ENCODE results near the gene LUC7L2. TPM values are rescaled to one million over a fixed set of nuclear protein-coding genes. Genes with fewer than 3 reads are reported as not detected.

Gene LUC7L2
- total and polyA plus RNA-seq, 11 donors, result 29.4 to 55.4 (median 46.2) TPM

DNA sequence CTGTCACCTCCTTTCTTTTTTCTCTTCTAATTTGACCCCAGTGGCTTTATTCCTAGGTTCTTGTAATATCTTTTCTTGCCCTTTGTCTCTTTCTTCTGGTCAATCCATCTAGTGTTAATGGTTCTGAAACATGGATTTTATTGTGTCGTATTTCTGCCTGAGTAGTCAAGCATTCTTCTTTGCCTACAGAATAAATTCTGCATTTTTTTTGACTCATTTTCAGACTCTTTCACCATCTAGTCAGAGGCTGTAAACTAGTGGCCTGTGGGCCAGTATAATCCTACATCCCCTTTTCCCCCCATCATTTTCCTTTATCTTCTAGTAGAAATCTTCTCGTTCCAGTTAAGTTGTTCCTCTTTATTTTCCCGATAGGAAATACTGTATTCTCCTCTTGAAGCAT is 29.4 kb downstream of the LUC7L2 start:
- Histone ChIP-seq H3K4me1 (peaks cover 0 to 7% (median under 1%) of the 10 kb centered on the region in 12 donors), H3K9me3 (no peaks in the 10 kb centered on the region), H3K4me3 (no peak overlapping the region), H3K27ac (no peak overlapping the region), H3K27me3 (no peaks in the 10 kb centered on the region), H3K36me3 (peaks cover 0 to 100% (median 76%) of the 10 kb centered on the region in 9 donors)
- no peak for DNase-seq
- WGBS, 4 donors, result 87 to 93% (median 90%) methylated on average over 3 of the region's 3 CpGs
- no peak for TF ChIP-seq POLR2A (IDR thresholded peaks at IDR 0.05)
- TF ChIP-seq, protein P1, sequence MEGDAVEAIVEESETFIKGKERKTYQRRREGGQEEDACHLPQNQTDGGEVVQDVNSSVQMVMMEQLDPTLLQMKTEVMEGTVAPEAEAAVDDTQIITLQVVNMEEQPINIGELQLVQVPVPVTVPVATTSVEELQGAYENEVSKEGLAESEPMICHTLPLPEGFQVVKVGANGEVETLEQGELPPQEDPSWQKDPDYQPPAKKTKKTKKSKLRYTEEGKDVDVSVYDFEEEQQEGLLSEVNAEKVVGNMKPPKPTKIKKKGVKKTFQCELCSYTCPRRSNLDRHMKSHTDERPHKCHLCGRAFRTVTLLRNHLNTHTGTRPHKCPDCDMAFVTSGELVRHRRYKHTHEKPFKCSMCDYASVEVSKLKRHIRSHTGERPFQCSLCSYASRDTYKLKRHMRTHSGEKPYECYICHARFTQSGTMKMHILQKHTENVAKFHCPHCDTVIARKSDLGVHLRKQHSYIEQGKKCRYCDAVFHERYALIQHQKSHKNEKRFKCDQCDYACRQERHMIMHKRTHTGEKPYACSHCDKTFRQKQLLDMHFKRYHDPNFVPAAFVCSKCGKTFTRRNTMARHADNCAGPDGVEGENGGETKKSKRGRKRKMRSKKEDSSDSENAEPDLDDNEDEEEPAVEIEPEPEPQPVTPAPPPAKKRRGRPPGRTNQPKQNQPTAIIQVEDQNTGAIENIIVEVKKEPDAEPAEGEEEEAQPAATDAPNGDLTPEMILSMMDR (IDR thresholded peaks at IDR 0.05), result no peak
- no peak for ATAC-seq
- intact Hi-C loops (cut with DNase I), result no loop called here

DNA sequence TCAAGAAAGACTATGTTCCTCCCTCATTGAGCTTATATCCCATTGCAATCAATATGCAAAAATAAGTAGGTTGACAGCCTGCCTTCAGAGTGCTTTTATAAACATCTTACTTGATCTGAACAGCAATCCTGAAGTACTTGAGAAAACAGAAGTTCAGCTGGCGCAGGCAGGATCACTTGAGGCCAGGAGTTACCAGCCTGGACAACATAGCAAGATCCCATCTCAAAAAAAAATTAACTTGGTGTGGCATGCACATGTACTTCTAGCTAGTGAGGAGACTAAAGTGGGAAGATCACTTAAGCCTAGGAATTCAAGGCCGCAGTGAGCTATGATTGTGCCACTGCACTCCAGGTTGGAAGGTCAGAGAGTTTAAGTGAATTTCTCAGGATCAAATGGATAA is 30.1 kb downstream of the LUC7L2 start:
- H3K27ac ChIP-seq, result no peak overlapping the region
- H3K36me3 ChIP-seq, result peaks cover 0 to 100% (median 76%) of the 10 kb centered on the region in 9 donors
- H3K4me1 ChIP-seq, result peaks cover 0 to 11% (median 1%) of the 10 kb centered on the region in 12 donors
- H3K9me3 ChIP-seq, result no peaks in the 10 kb centered on the region
- ATAC-seq (no peak), DNase-seq (no peak)
- intact Hi-C loops (cut with DNase I), result no loop called here
- no peaks in the 10 kb centered on the region for H3K27me3 ChIP-seq
- WGBS, 4 donors, result 96 to 99% (median 97%) methylated on average over 2 of the region's 2 CpGs
- H3K4me3 ChIP-seq, result no peak overlapping the region
- TF ChIP-seq POLR2A (IDR thresholded peaks at IDR 0.05), result no peak
- TF ChIP-seq, protein P1 (IDR thresholded peaks at IDR 0.05), result no peak

DNA sequence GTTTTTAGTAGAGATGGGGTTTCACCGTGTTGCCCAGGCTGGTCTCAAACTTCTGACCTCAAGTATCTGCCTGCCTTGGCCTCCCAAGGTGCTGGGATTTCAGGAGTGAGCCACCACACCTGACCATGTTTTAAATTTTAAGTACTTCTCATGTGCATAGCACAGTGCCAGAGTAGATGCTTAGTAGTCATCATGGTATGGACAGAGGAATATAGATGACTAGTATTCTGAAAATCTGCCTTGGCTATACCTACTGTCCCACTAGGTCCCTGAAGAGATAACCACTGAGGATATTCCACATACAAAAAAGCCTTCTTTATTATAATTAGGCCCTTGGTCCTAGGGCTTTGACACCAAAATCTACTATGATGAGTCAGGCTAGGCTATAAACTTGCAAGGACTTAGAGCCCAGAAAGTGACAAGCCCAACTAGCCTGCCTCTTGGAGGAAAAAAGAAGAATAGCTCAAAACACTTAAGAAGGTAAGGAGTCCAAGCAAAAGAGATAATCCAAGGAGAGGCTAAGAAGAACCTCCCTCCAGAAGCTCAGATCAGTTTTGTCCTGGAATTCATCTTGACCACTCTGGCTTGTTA is 34.0 kb downstream of the LUC7L2 start:
- H3K27me3 ChIP-seq, result no peaks in the 10 kb centered on the region
- no peak for TF ChIP-seq POLR2A (IDR thresholded peaks at IDR 0.05)
- TF ChIP-seq, protein P1 (IDR thresholded peaks at IDR 0.05), result no peak
- H3K9me3 ChIP-seq, result no peaks in the 10 kb centered on the region
- H3K36me3 ChIP-seq, result peaks cover 0 to 93% (median 71%) of the 10 kb centered on the region in 9 donors
- ATAC-seq, result no peak
- WGBS, 4 donors, result 87 to 100% (median 94%) methylated on average over 1 of the region's 1 CpG
- peaks cover 0 to 26% (median 2%) of the 10 kb centered on the region in 12 donors for H3K4me1 ChIP-seq
- no peak for DNase-seq
- no peak overlapping the region for H3K27ac ChIP-seq
- no peak overlapping the region for H3K4me3 ChIP-seq
- intact Hi-C loops (cut with DNase I), result no loop called here

DNA sequence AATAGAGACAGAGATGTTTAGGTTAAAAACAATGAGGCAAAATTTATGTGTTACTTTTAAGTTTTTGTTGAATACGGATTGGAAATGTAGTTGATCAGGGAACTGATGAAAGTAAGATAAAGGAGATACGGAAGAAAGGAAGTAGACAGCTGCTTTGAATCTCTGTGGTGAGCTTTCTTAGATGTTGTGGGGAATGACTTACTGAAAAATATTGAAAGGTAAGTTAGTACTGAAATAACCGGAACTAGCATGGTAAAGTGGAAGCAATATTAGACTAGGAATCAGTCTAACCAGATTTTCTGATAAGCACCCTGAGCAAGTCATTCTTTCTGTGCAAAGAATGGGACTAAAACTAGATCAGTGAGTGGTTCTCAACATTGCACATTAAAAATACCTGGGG is 34.8 kb downstream of the LUC7L2 start:
- no peak for ATAC-seq
- intact Hi-C loops (cut with DNase I), result no loop called here
- TF ChIP-seq, protein P1 (IDR thresholded peaks at IDR 0.05), result no peak
- TF ChIP-seq POLR2A (IDR thresholded peaks at IDR 0.05), result no peak
- Histone ChIP-seq H3K4me3 (no peak overlapping the region), H3K9me3 (no peaks in the 10 kb centered on the region), H3K27ac (no peak overlapping the region), H3K4me1 (peaks cover 0 to 26% (median 2%) of the 10 kb centered on the region in 12 donors), H3K27me3 (no peaks in the 10 kb centered on the region), H3K36me3 (peaks cover 0 to 94% (median 72%) of the 10 kb centered on the region in 9 donors)
- DNase-seq, result no peak
- WGBS, 4 donors, result 88 to 93% (median 91%) methylated on average over 3 of the region's 3 CpGs

Data from heart left ventricle (tissue), 16 donors.